Measurements from ENCODE around the gene THAP8. TPM values are rescaled to one million over a fixed set of nuclear protein-coding genes. Genes with fewer than 3 reads are reported as not detected.

Gene THAP8
- total RNA-seq, 1 experiment from 2014 or later = 5.4 TPM

DNA sequence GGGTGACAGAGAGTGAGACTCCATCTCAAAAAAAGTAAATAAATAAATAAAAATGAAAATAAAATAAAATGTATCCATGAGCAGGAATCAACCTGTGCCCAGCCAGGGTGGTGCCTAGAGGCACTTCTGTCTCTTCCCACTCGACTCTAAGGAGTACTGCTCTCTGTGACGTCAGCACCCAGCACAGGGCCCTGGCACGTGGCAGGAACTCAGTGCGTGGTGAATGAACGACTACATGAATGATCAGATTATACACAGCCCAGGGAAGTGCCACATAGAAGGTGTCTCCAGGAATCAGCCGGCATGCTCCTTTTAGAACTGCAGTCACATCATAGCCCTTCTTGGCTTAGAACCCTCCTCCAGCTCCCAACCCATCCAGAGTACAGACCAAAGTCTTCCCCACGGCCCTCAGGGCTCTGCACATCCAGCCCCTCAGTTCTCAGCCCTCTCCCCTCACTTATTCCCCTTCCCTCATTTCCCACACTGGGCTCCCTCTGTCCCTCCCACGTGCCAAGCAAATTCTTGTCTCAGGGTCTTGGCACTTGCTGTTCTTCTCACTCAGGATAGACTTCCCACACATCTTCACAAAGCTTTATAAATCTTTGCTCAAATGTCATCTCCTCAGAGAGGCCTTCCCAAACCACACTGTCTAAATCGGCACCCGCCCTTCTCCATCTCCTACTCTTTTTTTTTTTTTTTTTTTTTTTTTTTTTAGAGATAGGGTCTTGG lies 25.6 kb downstream of the THAP8 start:
- TF ChIP-seq, protein P1, sequence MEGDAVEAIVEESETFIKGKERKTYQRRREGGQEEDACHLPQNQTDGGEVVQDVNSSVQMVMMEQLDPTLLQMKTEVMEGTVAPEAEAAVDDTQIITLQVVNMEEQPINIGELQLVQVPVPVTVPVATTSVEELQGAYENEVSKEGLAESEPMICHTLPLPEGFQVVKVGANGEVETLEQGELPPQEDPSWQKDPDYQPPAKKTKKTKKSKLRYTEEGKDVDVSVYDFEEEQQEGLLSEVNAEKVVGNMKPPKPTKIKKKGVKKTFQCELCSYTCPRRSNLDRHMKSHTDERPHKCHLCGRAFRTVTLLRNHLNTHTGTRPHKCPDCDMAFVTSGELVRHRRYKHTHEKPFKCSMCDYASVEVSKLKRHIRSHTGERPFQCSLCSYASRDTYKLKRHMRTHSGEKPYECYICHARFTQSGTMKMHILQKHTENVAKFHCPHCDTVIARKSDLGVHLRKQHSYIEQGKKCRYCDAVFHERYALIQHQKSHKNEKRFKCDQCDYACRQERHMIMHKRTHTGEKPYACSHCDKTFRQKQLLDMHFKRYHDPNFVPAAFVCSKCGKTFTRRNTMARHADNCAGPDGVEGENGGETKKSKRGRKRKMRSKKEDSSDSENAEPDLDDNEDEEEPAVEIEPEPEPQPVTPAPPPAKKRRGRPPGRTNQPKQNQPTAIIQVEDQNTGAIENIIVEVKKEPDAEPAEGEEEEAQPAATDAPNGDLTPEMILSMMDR (conservative IDR thresholded peaks at IDR 0.05) = no peak
- Histone ChIP-seq H3K27me3 (ENCODE audit: insufficient read depth, low read length) (no peaks in the 10 kb centered on the region), H4K20me1 (ENCODE audit: control insufficient read depth, insufficient read depth, insufficient read length) (no peaks in the 10 kb centered on the region), H3K27ac (ENCODE audit: insufficient read length, low read depth, low read length) (no peak overlapping the region), H3K79me2 (ENCODE audit: insufficient read depth, low read length) (no peaks in the 10 kb centered on the region), H3K9me3 (ENCODE audit: control insufficient read depth, low read depth, low read length) (no peaks in the 10 kb centered on the region), H3K4me2 (ENCODE audit: insufficient read depth, insufficient read length, low read length) (no peak overlapping the region), H3K4ac (ENCODE audit: low read depth, low read length) (no peak overlapping the region), H2BK15ac (ENCODE audit: low read depth, low read length) (no peak overlapping the region), H3K23ac (ENCODE audit: insufficient read length, low read depth, low read length) (no peak overlapping the region), H3K4me1 (ENCODE audit: insufficient read depth, low read length) (no peaks in the 10 kb centered on the region; the same call in 1 of the 2 replicates), H2BK5ac (ENCODE audit: insufficient read length, low read length) (no peak overlapping the region), H2BK20ac (ENCODE audit: low read depth, low read length, poor library complexity, severe bottlenecking) (no peak overlapping the region), H2AFZ (ENCODE audit: low read length) (no peak overlapping the region), H3K79me1 (ENCODE audit: insufficient read depth, low read depth, low read length, poor library complexity, severe bottlenecking) (no peaks in the 10 kb centered on the region), H4K8ac (replicated peaks; ENCODE audit: insufficient read length, low read depth, low read length) (no peak overlapping the region), H3K18ac (ENCODE audit: insufficient read length, low read depth, low read length) (no peak overlapping the region), H4K5ac (ENCODE audit: insufficient read length, low read depth, low read length) (no peak overlapping the region), H3K23me2 (ENCODE audit: insufficient read length, low read depth, low read length, poor library complexity, severe bottlenecking) (peaks cover 10% of the 10 kb centered on the region), H3K14ac (ENCODE audit: insufficient read depth, low read length) (no peak overlapping the region), H2AK5ac (ENCODE audit: insufficient read length, low read length) (no peak overlapping the region), H3K56ac (ENCODE audit: insufficient read length, low read depth, low read length) (no peak overlapping the region), H2BK120ac (ENCODE audit: low read depth, low read length, poor library complexity, severe bottlenecking) (no peak overlapping the region), H3T11ph (ENCODE audit: low read length) (no peak overlapping the region), H3K9ac (ENCODE audit: extremely low read depth, insufficient read length, low read length) (no peak overlapping the region), H4K91ac (ENCODE audit: insufficient read length, low read depth, low read length) (no peak overlapping the region), H2BK12ac (ENCODE audit: insufficient read length, low read depth, low read length) (no peak overlapping the region)
- peaks cover 2% of the 10 kb centered on the region for H3K27me3 Mint-ChIP-seq (ENCODE audit: low read depth)
- H3K4me3 Mint-ChIP-seq = no peak overlapping the region
- WGBS (ENCODE audit: extremely low coverage, insufficient read length, low lambda C conversion rate) = no CpG with 5 or more reads among the region's 10 CpGs
- H3K4me1 Mint-ChIP-seq = peaks cover 3 to 4% of the 10 kb centered on the region in 2 experiments; a peak in 3 of 4 replicates
- peak overlapping the region in 1 of 3 experiments; percentile 31; a peak in 2 of 7 replicates for H3K27ac Mint-ChIP-seq
- no peaks in the 10 kb centered on the region; a peak in 1 of 5 replicates for H3K9me3 Mint-ChIP-seq
- no peak for DNase-seq
- peaks cover 6 to 32% (median 31%) of the 10 kb centered on the region in 3 experiments for H3K36me3 Mint-ChIP-seq (ENCODE audit: insufficient read depth in 1 of 3, low read depth in 3 of 3)
